HepG2 (cell line): ENCODE results near the gene CD8A. TPM values are rescaled to one million over a fixed set of nuclear protein-coding genes. Genes with fewer than 3 reads are reported as not detected.

Source experiments
- ATAC-seq: fragments of 200-7000 bp; cut with Tn5 transposase; 3 replicates; pipeline ENCODE4 v1.9.1; 2020; ENCODE audit warnings: mild to moderate bottlenecking, moderate library complexity
- BruUV-seq: library from RNA; stranded (reverse); fragments of 400-500 nt; replicated peaks from 2 replicates; lab custom pipeline; 2021; lab: Mats Ljungman, UMichigan
- CTCF ChIA-PET: fragments of 300-600 bp; formaldehyde crosslinking; extraction: SDS; loops from one replicate; lab custom pipeline; 2021; ENCODE audit warnings: low total read pairs, inconsistent platforms, low intra/inter-chr PET ratio; lab: Yijun Ruan, JAX
- POLR2A ChIA-PET: fragments of 350-600 bp; sonication (Branson Sonifier 250); formaldehyde crosslinking; loops from one replicate; lab custom pipeline; 2020; ENCODE audit warnings: antibody characterized with exemption, inconsistent platforms; lab: Yijun Ruan, JAX
- DNase-seq: peaks from one replicate; pipeline ENCODE4 v3.0.0-alpha.2; 2015; ENCODE audit warnings: low spot score
- FAIRE-seq: peaks from 3 replicates; lab custom pipeline; 2011; peaks lifted over from hg19 to GRCh38; lab: Jason Lieb, UNC
- H2AFZ ChIP-seq: one replicate; pipeline ENCODE4 v1.6.1; 2011; ENCODE audit warnings: low read length, inconsistent platforms
- H3K27ac ChIP-seq: fragments of 300-600 bp; 3 replicates; pipeline ENCODE4 v1.8.0; 2011; ENCODE audit warnings: mixed run types, mild to moderate bottlenecking, mixed read lengths, low read length, inconsistent platforms; ENCODE audit not compliant: insufficient read depth; ENCODE audit errors: extremely low read length
- H3K27me3 ChIP-seq, 2 experiments: fragments of 200-600 bp in 1 of 2; 2 replicates in 1 of 2; 3 replicates in 1 of 2; pipeline versions ENCODE4 v1.6.0 to v1.8.0; 2011; ENCODE audit warnings: low read length in 2 of 2, mild to moderate bottlenecking in 2 of 2, moderate library complexity in 2 of 2, inconsistent platforms in 1 of 2; ENCODE audit not compliant: insufficient read depth in 2 of 2, control insufficient read depth in 1 of 2
- H3K36me3 ChIP-seq, 2 experiments: fragments of 200-600 bp in 1 of 2; replicated peaks in 1 of 2; 2 replicates in 1 of 2; 3 replicates in 1 of 2; pipeline versions ENCODE4 v1.5.1 to v1.8.0; 2011; ENCODE audit warnings: low read length in 2 of 2, inconsistent platforms in 1 of 2; ENCODE audit not compliant: insufficient read depth in 2 of 2, control insufficient read depth in 1 of 2
- H3K4me1 ChIP-seq: 2 replicates; pipeline ENCODE4 v1.5.1; 2012; ENCODE audit warnings: low read length, inconsistent platforms; ENCODE audit not compliant: insufficient read depth
- H3K4me2 ChIP-seq: 2 replicates; pipeline ENCODE4 v1.6.0; 2011; ENCODE audit warnings: low read depth, low read length, inconsistent platforms
- H3K4me3 ChIP-seq, 3 experiments: fragments of 200-600 bp in 1 of 3; sonication (generic), shearing (Covaris generic) in 1 of 3; replicated peaks in 1 of 3; 2 replicates each; pipeline ENCODE4 v1.5.1; 2011 to 2016; ENCODE audit warnings: low read length in 3 of 3, inconsistent platforms in 2 of 3, low read depth in 2 of 3, mild to moderate bottlenecking in 2 of 3, control low read depth in 1 of 3, mixed read lengths in 1 of 3; ENCODE audit not compliant: insufficient read depth in 1 of 3
- H3K79me2 ChIP-seq: one replicate; pipeline ENCODE4 v1.6.1; 2011; ENCODE audit warnings: low read length, inconsistent platforms; ENCODE audit not compliant: insufficient read depth
- H3K9ac ChIP-seq: 2 replicates; pipeline ENCODE4 v1.6.0; 2011; ENCODE audit warnings: mild to moderate bottlenecking, low read depth, low read length, inconsistent platforms; ENCODE audit not compliant: insufficient read depth
- H3K9me3 ChIP-seq: 2 replicates; pipeline ENCODE4 v1.5.1; 2012; ENCODE audit warnings: mild to moderate bottlenecking, low read length
- H4K20me1 ChIP-seq: 2 replicates; pipeline ENCODE4 v1.6.0; 2011; ENCODE audit warnings: inconsistent platforms, mild to moderate bottlenecking, low read length, moderate library complexity; ENCODE audit not compliant: insufficient read depth
- FOXA1 ChIP-seq, 2 experiments: fragments of 450-650 bp in 1 of 2; sonication (generic) in 1 of 2; formaldehyde crosslinking in 1 of 2; IDR thresholded peaks; 2 replicates each; pipeline versions ENCODE4 v1.4.0 to v1.6.1; 2016 to 2020; ENCODE audit warnings: missing genetic modification reagents in 1 of 2
- MIER3 ChIP-seq: IDR thresholded peaks from 2 replicates; pipeline ENCODE4 v1.6.1; 2016; ENCODE audit warnings: missing compliant biosample characterization, borderline replicate concordance
- PITX1 ChIP-seq: sonication (generic); formaldehyde crosslinking; IDR thresholded peaks from 2 replicates; pipeline ENCODE4 v1.5.1; 2020; ENCODE audit warnings: mild to moderate bottlenecking, missing genetic modification reagents
- REXO4 ChIP-seq: sonication (generic); formaldehyde crosslinking; IDR thresholded peaks from 2 replicates; pipeline ENCODE4 v1.8.0; 2022; ENCODE audit warnings: missing genetic modification reagents, mild to moderate bottlenecking, borderline replicate concordance
- SAP130 ChIP-seq: IDR thresholded peaks from 2 replicates; pipeline ENCODE4 v1.6.1; 2016; ENCODE audit warnings: low read depth
- ZNF318 ChIP-seq: sonication (generic); formaldehyde crosslinking; IDR thresholded peaks from 2 replicates; pipeline ENCODE4 v1.4.0; 2020; ENCODE audit warnings: mild to moderate bottlenecking, missing genetic modification reagents
- ZNF512B ChIP-seq: sonication (generic); formaldehyde crosslinking; IDR thresholded peaks from 2 replicates; pipeline ENCODE4 v1.5.1; 2020; ENCODE audit warnings: missing genetic modification reagents, mild to moderate bottlenecking, borderline replicate concordance
- ZNF615 ChIP-seq: sonication (generic); formaldehyde crosslinking; IDR thresholded peaks from 2 replicates; pipeline ENCODE4 v1.5.0; 2020; ENCODE audit warnings: mild to moderate bottlenecking, missing genetic modification reagents, borderline replicate concordance
- ZNF616 ChIP-seq: sonication (generic); formaldehyde crosslinking; IDR thresholded peaks from 2 replicates; pipeline ENCODE4 v1.5.0; 2020; ENCODE audit warnings: low read depth, mild to moderate bottlenecking, missing genetic modification reagents
- WGBS: methylation state at CpG from one replicate; pipeline ENCODE4 v1.1.6; 2017; ENCODE audit warnings: low lambda C conversion rate; 5-methylcytosine and 5-hydroxymethylcytosine counted together
- in situ Hi-C: cut with HindIII; loops from 2 replicates; pipeline ENCODE4 v1.10.0; 2017; ENCODE audit warnings: low pct_unique_long_range_greater_than_20kb; ENCODE audit not compliant: extremely low pct_ligation_motif_present
- intact Hi-C: fragments of 100-400 bp; cut with micrococcal nuclease; formaldehyde crosslinking; loops from one replicate; pipeline ENCODE4 v1.10.0; 2022; ENCODE audit not compliant: unreplicated experiment
- polyA plus RNA-seq, 8 experiments: library from polyadenylated mRNA; depleted of rRNA in 3 of 8; stranded (reverse) in 7 of 8; unstranded in 1 of 8; fragments of >200 nt; fragmentation: Illumina TruSeq in 4 of 8; extraction: Trizol in 4 of 8; gene quantifications; 2 replicates each; pipeline versions ENCODE4 v1.2.1 to v1.2.3, GENCODE V29; 2011 to 2016; ENCODE audit warnings: low read depth in 4 of 8, missing spikeins in 1 of 8, mixed read lengths in 1 of 8; ENCODE audit not compliant: insufficient read depth in 1 of 8
- total RNA-seq, 5 experiments: library from RNA; depleted of rRNA; stranded (reverse); fragments of >200 nt; fragmentation: Illumina TruSeq; extraction: Trizol; gene quantifications; 2 replicates each; pipeline ENCODE4 v1.2.3, GENCODE V29; 2016; ENCODE audit warnings: low read depth in 1 of 5
- TF ChIP-seq, protein P1 (sequence below): sonication (generic); formaldehyde crosslinking; IDR thresholded peaks from 2 replicates; pipeline ENCODE4 v1.4.0; 2020; ENCODE audit warnings: low read depth, mild to moderate bottlenecking, missing genetic modification reagents

CD8A gene
- total and polyA plus RNA-seq, 2 of the 13 experiments (the other 11 are each of a cell fraction or from before 2014, with no cell fraction given) = 0.09 TPM; not detected in 1

GRCh38 chr2:86825036-86825692 is 34.5 kb upstream of the CD8A start:
- peaks cover 0 to 23% of the 10 kb centered on the region in 2 experiments; a peak in 3 of 5 replicates for H3K27me3 ChIP-seq
- H3K27ac ChIP-seq = no peak overlapping the region
- WGBS = 59% methylated on average over 10 of the region's 11 CpGs
- FAIRE-seq (no peak), ATAC-seq (no peak; the same call in 2 of the 3 replicates), DNase-seq (no peak)
- ChIA-PET POLR2A (no interaction called here), CTCF (no interaction called here)
- H3K4me1 ChIP-seq = peaks cover 15% of the 10 kb centered on the region
- no peaks in the 10 kb centered on the region for H3K79me2 ChIP-seq
- no peak overlapping the region for H3K4me2 ChIP-seq
- no peaks in the 10 kb centered on the region for H4K20me1 ChIP-seq
- no peak overlapping the region for H3K4me3 ChIP-seq
- no peaks in the 10 kb centered on the region for H3K36me3 ChIP-seq
- intact Hi-C loops (no loop called here), in situ Hi-C loops (no loop called here)
- H2AFZ ChIP-seq = no peak overlapping the region
- H3K9me3 ChIP-seq = peaks cover 14% of the 10 kb centered on the region
- no TSS peak for BruUV-seq
- H3K9ac ChIP-seq = no peak overlapping the region
- TF ChIP-seq ZNF616 (CRISPR knock-in tag) (no peak), MIER3 (CRISPR knock-in tag) (no peak), FOXA1 (IDR thresholded peaks at IDR 0.05) (no peak), FOXA1 (CRISPR knock-in tag; IDR thresholded peaks at IDR 0.05) (no peak), ZNF615 (CRISPR knock-in tag) (no peak), SAP130 (CRISPR knock-in tag) (no peak), PITX1 (CRISPR knock-in tag) (no peak), REXO4 (no peak), ZNF318 (CRISPR knock-in tag) (no peak), ZNF512B (CRISPR knock-in tag) (no peak)
- TF ChIP-seq, protein P1, sequence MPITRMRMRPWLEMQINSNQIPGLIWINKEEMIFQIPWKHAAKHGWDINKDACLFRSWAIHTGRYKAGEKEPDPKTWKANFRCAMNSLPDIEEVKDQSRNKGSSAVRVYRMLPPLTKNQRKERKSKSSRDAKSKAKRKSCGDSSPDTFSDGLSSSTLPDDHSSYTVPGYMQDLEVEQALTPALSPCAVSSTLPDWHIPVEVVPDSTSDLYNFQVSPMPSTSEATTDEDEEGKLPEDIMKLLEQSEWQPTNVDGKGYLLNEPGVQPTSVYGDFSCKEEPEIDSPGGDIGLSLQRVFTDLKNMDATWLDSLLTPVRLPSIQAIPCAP (CRISPR knock-in tag) = no peak
